ENCODE measurements around the gene ZNF653.
"Not testable (repeated sequence)": the region's sequence is repeated elsewhere in the genome, so short reads cannot be mapped to it uniquely, and the experiment has no call there.

The ZNF653 gene

GRCh38 chr19:11458912-11459311 is 46.7 kb downstream of the ZNF653 start:
- not testable (repeated sequence) for FAIRE-seq; DNase-seq (ENCODE audit: insufficient read length, low spot score)

- FAIRE-seq = no peak
- no peak for DNase-seq (ENCODE audit: insufficient read length, low spot score)
These were observed 47.3 kb downstream of the ZNF653 start for GRCh38 chr19:11458236-11458900.

GRCh38 chr19:11457831-11458230 is 47.8 kb downstream of the ZNF653 start:
- DNase-seq (ENCODE audit: insufficient read length, low spot score) = no peak
- FAIRE-seq = no peak

GRCh38 chr19:11457115-11457514 is 48.5 kb downstream of the ZNF653 start:
- DNase-seq (ENCODE audit: insufficient read length, low spot score) = no peak
- FAIRE-seq = no peak

- no peak for FAIRE-seq
- no peak for DNase-seq (ENCODE audit: insufficient read length, low spot score)
These were observed 49.0 kb downstream of the ZNF653 start for GRCh38 chr19:11456659-11457058.

- not testable (repeated sequence) for DNase-seq (ENCODE audit: insufficient read length, low spot score); FAIRE-seq
These were observed 50.4 kb downstream of the ZNF653 start for GRCh38 chr19:11455233-11455554.

- FAIRE-seq (peak; percentile 78), DNase-seq (ENCODE audit: insufficient read length, low spot score) (no peak)
These were observed 51.9 kb downstream of the ZNF653 start for GRCh38 chr19:11453468-11454341.

GRCh38 chr19:11452620-11453310 is 52.9 kb downstream of the ZNF653 start:
- DNase-seq (ENCODE audit: insufficient read length, low spot score) (no peak), FAIRE-seq (no peak)

- DNase-seq (ENCODE audit: insufficient read length, low spot score) (no peak), FAIRE-seq (no peak)
These were observed 53.6 kb downstream of the ZNF653 start for GRCh38 chr19:11451871-11452619.

GRCh38 chr19:11451327-11451870 is 54.2 kb downstream of the ZNF653 start:
- no peak for FAIRE-seq
- no peak for DNase-seq (ENCODE audit: insufficient read length, low spot score)

- no peak for DNase-seq (ENCODE audit: insufficient read length, low spot score)
- no peak for FAIRE-seq
These were observed 54.9 kb downstream of the ZNF653 start for GRCh38 chr19:11450570-11451326.

GRCh38 chr19:11448923-11449554 is 56.6 kb downstream of the ZNF653 start:
- DNase-seq (ENCODE audit: insufficient read length, low spot score) = no peak
- no peak for FAIRE-seq

- DNase-seq (ENCODE audit: insufficient read length, low spot score) (no peak), FAIRE-seq (no peak)
These were observed 57.2 kb downstream of the ZNF653 start for GRCh38 chr19:11448410-11448809.

- FAIRE-seq (no peak), DNase-seq (ENCODE audit: insufficient read length, low spot score) (no peak)
These were observed 58.0 kb downstream of the ZNF653 start for GRCh38 chr19:11447347-11448262.

- DNase-seq (ENCODE audit: insufficient read length, low spot score) = peak; percentile 63
- FAIRE-seq = no peak
These were observed 58.9 kb downstream of the ZNF653 start for GRCh38 chr19:11446652-11447301.

- DNase-seq (ENCODE audit: insufficient read length, low spot score) = no peak
- no peak for FAIRE-seq
These were observed 59.4 kb downstream of the ZNF653 start for GRCh38 chr19:11446271-11446651.

GRCh38 chr19:11445141-11445540 is 60.5 kb downstream of the ZNF653 start:
- no peak for FAIRE-seq
- DNase-seq (ENCODE audit: insufficient read length, low spot score) = no peak

- FAIRE-seq (no peak), DNase-seq (ENCODE audit: insufficient read length, low spot score) (no peak)
These were observed 61.6 kb downstream of the ZNF653 start for GRCh38 chr19:11444059-11444458.
